IMR-90 (cell line): Measurements from ENCODE around the gene SLC12A8. TPM values are rescaled to one million over a fixed set of nuclear protein-coding genes. Genes with fewer than 3 reads are reported as not detected.

Source experiments
- ATAC-seq: fragments of 200-7000 bp; cut with Tn5 transposase; 2 replicates; pipeline ENCODE4 v1.9.1; 2020; ENCODE audit warnings: low read depth, mild to moderate bottlenecking, moderate library complexity
- BruUV-seq: library from RNA; stranded (reverse); fragments of 400-500 nt; replicated peaks from 2 replicates; lab custom pipeline; 2021; lab: Mats Ljungman, UMichigan
- CTCF ChIA-PET: fragments of 300-600 bp; formaldehyde crosslinking; extraction: SDS; loops from one replicate; lab custom pipeline; 2021; ENCODE audit warnings: antibody characterized with exemption; lab: Yijun Ruan, JAX
- POLR2A ChIA-PET: fragments of 300-600 bp; sonication (Branson Sonifier 250); formaldehyde crosslinking; loops from one replicate; lab custom pipeline; 2022; ENCODE audit warnings: antibody characterized with exemption; ENCODE audit not compliant: unreplicated experiment; lab: Charles Lee
- DNase-seq: peaks from one replicate; pipeline ENCODE4 v3.0.0; 2013
- H2AFZ ChIP-seq: replicated peaks from 2 replicates; pipeline ENCODE3; 2013; ENCODE audit warnings: low read length, mild to moderate bottlenecking; ENCODE audit not compliant: poor library complexity
- H2AK5ac ChIP-seq: 2 replicates; pipeline ENCODE4 v1.6.1; 2013; ENCODE audit warnings: low read depth, low read length, inconsistent platforms
- H2AK9ac ChIP-seq: replicated peaks from 2 replicates; pipeline ENCODE3; 2013; ENCODE audit warnings: mild to moderate bottlenecking, low read depth, low read length, moderate library complexity; ENCODE audit not compliant: poor library complexity
- H2BK120ac ChIP-seq: 2 replicates; pipeline ENCODE4 v1.6.1; 2013; ENCODE audit warnings: low read depth, low read length, inconsistent platforms
- H2BK15ac ChIP-seq: 3 replicates; pipeline ENCODE4 v1.6.1; 2013; ENCODE audit warnings: low read depth, low read length, inconsistent platforms
- H2BK20ac ChIP-seq: 2 replicates; pipeline ENCODE4 v1.6.1; 2013; ENCODE audit warnings: low read depth, mild to moderate bottlenecking, inconsistent platforms, low read length, moderate library complexity
- H2BK5ac ChIP-seq: 2 replicates; pipeline ENCODE4 v1.6.1; 2013; ENCODE audit warnings: mild to moderate bottlenecking, low read depth, low read length, inconsistent platforms; ENCODE audit not compliant: poor library complexity, severe bottlenecking
- H3K14ac ChIP-seq: replicated peaks from 2 replicates; pipeline ENCODE4 v1.6.1; 2013; ENCODE audit warnings: low read depth, low read length, inconsistent platforms
- H3K18ac ChIP-seq: 2 replicates; pipeline ENCODE4 v1.6.1; 2013; ENCODE audit warnings: low read depth, low read length, control low read depth
- H3K23ac ChIP-seq: 2 replicates; pipeline ENCODE4 v1.6.1; 2013; ENCODE audit warnings: low read depth, low read length, inconsistent platforms
- H3K27ac ChIP-seq: 2 replicates; pipeline ENCODE4 v1.5.1; 2013; ENCODE audit warnings: mild to moderate bottlenecking, control low read depth, low read length; ENCODE audit not compliant: insufficient read depth
- H3K27me3 ChIP-seq: 2 replicates; pipeline ENCODE4 v1.6.1; 2013; ENCODE audit warnings: low read length; ENCODE audit not compliant: control insufficient read depth, insufficient read depth
- H3K36me3 ChIP-seq: 2 replicates; pipeline ENCODE4 v1.6.1; 2013; ENCODE audit warnings: low read length, mixed read lengths; ENCODE audit not compliant: control insufficient read depth, insufficient read depth
- H3K4ac ChIP-seq: 2 replicates; pipeline ENCODE4 v1.6.1; 2013; ENCODE audit warnings: low read depth, low read length, inconsistent platforms
- H3K4me1 ChIP-seq: 2 replicates; pipeline ENCODE4 v1.6.1; 2013; ENCODE audit warnings: low read length, mixed read lengths; ENCODE audit not compliant: control insufficient read depth, insufficient read depth
- H3K4me2 ChIP-seq: 2 replicates; pipeline ENCODE4 v1.6.1; 2013; ENCODE audit warnings: low read depth, mild to moderate bottlenecking, control low read depth, low read length, moderate library complexity
- H3K4me3 ChIP-seq: 2 replicates; pipeline ENCODE4 v1.5.1; 2013; ENCODE audit warnings: low read depth, mild to moderate bottlenecking, control low read depth, low read length, moderate library complexity; ENCODE audit not compliant: insufficient read depth
- H3K56ac ChIP-seq: 2 replicates; pipeline ENCODE4 v1.6.1; 2013; ENCODE audit warnings: low read length, inconsistent platforms; ENCODE audit not compliant: insufficient read depth; ENCODE audit errors: extremely low read depth
- H3K79me1 ChIP-seq, 2 experiments: 2 replicates each; pipeline ENCODE4 v1.6.1; 2013; ENCODE audit warnings: low read length in 2 of 2, inconsistent platforms in 1 of 2, low read depth in 1 of 2
- H3K9ac ChIP-seq: 2 replicates; pipeline ENCODE4 v1.6.1; 2013; ENCODE audit warnings: low read depth, low read length, control low read depth
- H3K9me1 ChIP-seq: 2 replicates; pipeline ENCODE4 v1.6.1; 2013; ENCODE audit warnings: low read length, inconsistent platforms; ENCODE audit not compliant: insufficient read depth
- H3K9me3 ChIP-seq: 2 replicates; pipeline ENCODE4 v1.6.1; 2013; ENCODE audit warnings: low read length; ENCODE audit not compliant: control insufficient read depth, insufficient read depth
- H4K20me1 ChIP-seq: 2 replicates; pipeline ENCODE4 v1.6.1; 2013; ENCODE audit warnings: low read length, inconsistent platforms; ENCODE audit not compliant: insufficient read depth
- H4K5ac ChIP-seq: 2 replicates; pipeline ENCODE4 v1.6.1; 2013; ENCODE audit warnings: mild to moderate bottlenecking, low read depth, low read length, control low read depth
- H4K8ac ChIP-seq, 2 experiments: 2 replicates each; pipeline ENCODE4 v1.6.1; 2013; ENCODE audit warnings: low read depth in 2 of 2, low read length in 2 of 2, control low read depth in 1 of 2, inconsistent platforms in 1 of 2
- H4K91ac ChIP-seq: 2 replicates; pipeline ENCODE4 v1.6.1; 2013; ENCODE audit warnings: low read depth, low read length, inconsistent platforms; ENCODE audit not compliant: insufficient read depth
- BHLHE40 ChIP-seq: fragments of 150-350 bp; IDR thresholded peaks from 2 replicates; pipeline ENCODE4 v1.6.1; 2016; ENCODE audit warnings: mild to moderate bottlenecking, low read depth, low read length
- CEBPB ChIP-seq: IDR thresholded peaks from 2 replicates; pipeline ENCODE4 v1.6.1; 2012; ENCODE audit warnings: low read depth, low read length, improper control_type of control experiment
- CHD1 ChIP-seq: IDR thresholded peaks from 2 replicates; pipeline ENCODE4 v1.6.1; 2012; ENCODE audit warnings: low read depth, low read length, improper control_type of control experiment
- MAZ ChIP-seq: IDR thresholded peaks from 2 replicates; pipeline ENCODE4 v1.6.1; 2012; ENCODE audit warnings: low read depth, mild to moderate bottlenecking, low read length, improper control_type of control experiment, moderate library complexity, borderline replicate concordance
- NFE2L2 ChIP-seq: fragments of 150-350 bp; IDR thresholded peaks from 2 replicates; pipeline ENCODE4 v1.6.1; 2016; ENCODE audit warnings: low read depth, mild to moderate bottlenecking, low read length
- POLR2A ChIP-seq: IDR thresholded peaks from 2 replicates; pipeline ENCODE4 v1.6.1; 2012; ENCODE audit warnings: mild to moderate bottlenecking, low read depth, low read length
- WGBS, 2 experiments: methylation state at CpG; one replicate each; pipeline versions ENCODE4 v1.1.5 to v1.1.7; 2013; ENCODE audit warnings: missing lambda C conversion rate in 2 of 2; ENCODE audit not compliant: insufficient read length in 1 of 2; ENCODE audit errors: extremely low coverage in 2 of 2; 5-methylcytosine and 5-hydroxymethylcytosine counted together
- dilution Hi-C: fragments of 300-500 bp; cut with HindIII; formaldehyde crosslinking; loops from one replicate; pipeline ENCODE4 v1.14.3; 2018; ENCODE audit warnings: low sequenced_read_pairs; ENCODE audit not compliant: unreplicated experiment
- in situ Hi-C: fragments of 300-500 bp; cut with MboI; formaldehyde crosslinking; loops from 3 replicates; pipeline ENCODE4 v1.14.3; 2019; ENCODE audit warnings: low sequenced_read_pairs, inconsistent platforms, mixed read lengths
- intact Hi-C: fragments of 100-400 bp; cut with micrococcal nuclease; formaldehyde crosslinking; loops from 2 replicates; pipeline ENCODE4 v1.10.0; 2022
- polyA plus RNA-seq, 3 experiments: library from polyadenylated mRNA; depleted of rRNA; stranded (reverse); fragments of >200 nt; gene quantifications; 2 replicates each; pipeline ENCODE4 v1.2.3, GENCODE V29; 2012; ENCODE audit warnings: low replicate concordance in 1 of 3
- total RNA-seq: library from RNA; depleted of rRNA; stranded (reverse); fragments of >200 nt; gene quantifications from 2 replicates; pipeline ENCODE4 v1.2.3, GENCODE V29; 2012

Gene SLC12A8
- total and polyA plus RNA-seq, 2 of the 4 experiments (the other 2 are of a cell fraction) = 2.2 to 4.3 TPM

DNA sequence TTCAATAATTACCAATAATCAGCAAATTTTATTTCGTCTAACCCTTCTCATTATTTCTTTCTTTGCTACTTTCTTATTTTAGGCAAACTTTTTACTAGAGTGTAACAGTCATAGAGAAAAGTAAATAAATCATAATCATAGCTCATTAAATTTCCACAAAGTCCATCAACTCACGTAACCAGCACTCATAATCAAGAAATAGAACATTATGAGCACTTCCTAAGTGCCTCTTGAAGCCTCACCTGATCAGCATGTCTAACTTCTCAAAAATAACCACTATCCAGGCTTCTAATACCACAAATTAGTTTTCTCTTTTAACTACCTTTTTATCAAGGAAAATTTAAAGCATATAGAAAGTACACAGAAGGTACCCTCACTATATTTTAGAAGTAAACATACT is 38.4 kb upstream of the SLC12A8 start:
- H3K4ac ChIP-seq = no peak overlapping the region
- H3K36me3 ChIP-seq = peaks cover 3% of the 10 kb centered on the region; the same call in 1 of the 2 replicates
- H4K8ac ChIP-seq = no peak overlapping the region

More for the DNA sequence above, 38.4 kb upstream of the SLC12A8 start:
- H2BK120ac ChIP-seq = no peak overlapping the region
- in situ Hi-C loops = no loop called here
- H3K79me1 ChIP-seq = peaks cover 0 to 2% of the 10 kb centered on the region in 2 experiments; a peak in 1 of 4 replicates
- no peak overlapping the region for H3K23ac ChIP-seq
- no peak overlapping the region for H2AFZ ChIP-seq
- no peaks in the 10 kb centered on the region for H3K9me1 ChIP-seq
- no peak overlapping the region for H2BK20ac ChIP-seq
- DNase-seq = no peak
- ChIA-PET POLR2A (no interaction called here), CTCF (no interaction called here)
- H3K27ac ChIP-seq = no peak overlapping the region
- H4K91ac ChIP-seq = no peak overlapping the region
- no peak overlapping the region for H3K56ac ChIP-seq
- H2AK5ac ChIP-seq = no peak overlapping the region
- H4K5ac ChIP-seq = no peak overlapping the region
- H3K9ac ChIP-seq = no peak overlapping the region
- no peak for ATAC-seq
- no peak overlapping the region for H2BK5ac ChIP-seq
- no TSS peak for BruUV-seq
- no peaks in the 10 kb centered on the region for H3K9me3 ChIP-seq
- no peak overlapping the region for H2BK15ac ChIP-seq
- H3K14ac ChIP-seq = no peak overlapping the region
- no peaks in the 10 kb centered on the region for H3K27me3 ChIP-seq
- WGBS, 2 experiments = 100% methylated on average over 1 of the region's 2 CpGs; no CpG with 5 or more reads in 1 of the 2 experiments
- no peak overlapping the region for H3K4me2 ChIP-seq
- H3K4me1 ChIP-seq = no peaks in the 10 kb centered on the region
- no peak for TF ChIP-seq BHLHE40
- no peak for TF ChIP-seq CEBPB
- TF ChIP-seq POLR2A = no peak
- no peak for TF ChIP-seq NFE2L2
- no peak for TF ChIP-seq MAZ
- TF ChIP-seq CHD1 = no peak
- intact Hi-C loops = no loop called here
- no peaks in the 10 kb centered on the region for H4K20me1 ChIP-seq
- H3K4me3 ChIP-seq = no peak overlapping the region
- dilution Hi-C loops = no loop called here
- H3K18ac ChIP-seq = no peak overlapping the region
- no peak overlapping the region for H2AK9ac ChIP-seq
